CD4-positive, alpha-beta T cell treated with Interleukin-1 beta for 1 hour (primary cell): Measurements from ENCODE around the gene C7orf25.
A peak's percentile ranks its signal among the peaks of the same experiment; 100 is the strongest.

Experiments used
- DNase-seq, 2 donors: peaks; one replicate each; pipeline ENCODE4 v3.0.0-alpha.2; 2020 to 2022

C7orf25 gene

GRCh38 chr7:42876182-42877068, 35.4 kb downstream of the C7orf25 start:
- DNase-seq = peak; percentile 38 to 45

GRCh38 chr7:42869131-42870020, 42.5 kb downstream of the C7orf25 start:
- no peak for DNase-seq

- DNase-seq = no peak
Observed at GRCh38 chr7:42868480-42868879, 43.4 kb downstream of the C7orf25 start.
